ENCODE measurements around the gene CPT2.

Gene CPT2

DNA sequence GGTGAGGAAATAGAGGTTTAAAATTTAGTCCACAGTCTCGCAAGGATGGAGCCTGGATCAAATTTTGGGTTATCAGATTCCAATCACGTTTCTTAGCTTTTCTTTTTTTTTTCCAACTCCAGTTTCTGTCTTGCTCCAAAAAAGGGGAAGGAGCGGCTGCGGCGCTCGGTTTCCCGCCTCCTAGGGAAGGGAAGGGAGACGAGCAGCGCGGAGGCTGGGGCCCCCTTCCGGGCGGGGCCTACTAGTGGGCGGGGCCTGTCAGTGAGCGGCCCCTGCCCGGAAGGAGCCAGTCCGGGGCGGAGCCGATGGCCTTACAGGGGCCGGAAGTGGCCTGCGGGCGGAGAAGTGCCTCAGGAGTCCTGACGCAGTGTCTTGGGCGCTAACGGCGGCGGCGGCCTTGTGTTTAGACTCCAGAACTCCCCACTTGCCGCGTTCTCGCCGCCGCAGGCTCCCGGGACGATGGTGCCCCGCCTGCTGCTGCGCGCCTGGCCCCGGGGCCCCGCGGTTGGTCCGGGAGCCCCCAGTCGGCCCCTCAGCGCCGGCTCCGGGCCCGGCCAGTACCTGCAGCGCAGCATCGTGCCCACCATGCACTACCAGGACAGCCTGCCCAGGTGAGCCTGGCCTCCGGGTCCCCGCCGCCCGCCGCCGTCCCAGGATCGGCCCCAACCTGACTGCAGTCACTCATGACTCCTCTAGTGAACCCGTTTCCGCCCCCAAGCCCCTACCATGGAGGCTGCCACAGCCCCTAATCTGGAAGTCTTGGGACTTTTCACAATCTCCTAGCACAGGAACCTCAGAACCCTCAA is at the start of gene CPT2:
Gene CPT2, plus strand, starts transcription at position 340 of the 806 bp plus-strand sequence. Its CDS starts 120 bp downstream, at position 460.
- Histone ChIP-seq H3K9me3 (ENCODE audit: control insufficient read depth, insufficient read depth, low read length) (no peaks in the 10 kb centered on the region), H3K27me3 (ENCODE audit: control insufficient read depth, insufficient read depth, low read length) (peaks cover 14% of the 10 kb centered on the region), H3K36me3 (ENCODE audit: control insufficient read depth, insufficient read depth, low read length) (no peaks in the 10 kb centered on the region), H3K4me3 (ENCODE audit: low read depth, low read length) (peak within 1 kb of the TSS; percentile 92), H3K9ac (ENCODE audit: low read depth, low read length) (peak within 1 kb of the TSS; percentile 82), H3K4me1 (ENCODE audit: control insufficient read depth, insufficient read depth, low read length) (peaks cover 13% of the 10 kb centered on the region)

- H3K27me3 ChIP-seq (ENCODE audit: control insufficient read depth, insufficient read depth, low read length) = no peaks in the 10 kb centered on the region
- no peak overlapping the region for H3K4me3 ChIP-seq (ENCODE audit: low read depth, low read length)
- no peaks in the 10 kb centered on the region for H3K36me3 ChIP-seq (ENCODE audit: control insufficient read depth, insufficient read depth, low read length)
- H3K4me1 ChIP-seq (ENCODE audit: control insufficient read depth, insufficient read depth, low read length) = no peaks in the 10 kb centered on the region
- H3K9me3 ChIP-seq (ENCODE audit: control insufficient read depth, insufficient read depth, low read length) = no peaks in the 10 kb centered on the region
- H3K9ac ChIP-seq (ENCODE audit: low read depth, low read length) = no peak overlapping the region
Measured at GRCh38 chr1:53147174-53147573, 49.5 kb upstream of the CPT2 start.

DNA sequence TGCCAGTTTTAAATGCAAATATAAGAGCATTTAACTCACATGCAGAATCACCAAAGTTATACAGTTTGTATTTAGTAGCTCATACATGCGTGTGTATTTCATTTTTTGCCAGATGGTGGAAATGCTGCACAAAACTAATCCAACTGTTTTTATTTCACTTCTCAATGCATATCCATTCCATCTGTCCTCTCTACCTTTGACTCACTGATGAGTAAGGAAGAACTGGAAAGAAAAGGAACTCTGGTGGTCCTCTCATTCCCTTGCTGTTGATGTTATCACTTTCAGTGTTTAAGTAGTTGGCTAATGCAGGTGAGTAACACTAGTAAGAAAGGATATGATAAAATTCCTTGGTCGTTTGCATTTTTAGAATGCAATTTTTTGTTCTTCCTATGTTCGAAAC is 48.5 kb upstream of the CPT2 start:
- Histone ChIP-seq H3K9ac (ENCODE audit: low read depth, low read length) (no peak overlapping the region), H3K4me1 (ENCODE audit: control insufficient read depth, insufficient read depth, low read length) (no peaks in the 10 kb centered on the region)

GRCh38 chr1:53153752-53154151 is 42.9 kb upstream of the CPT2 start:
- H3K36me3 ChIP-seq (ENCODE audit: control insufficient read depth, insufficient read depth, low read length) = no peaks in the 10 kb centered on the region
- no peaks in the 10 kb centered on the region for H3K9me3 ChIP-seq (ENCODE audit: control insufficient read depth, insufficient read depth, low read length)
- no peaks in the 10 kb centered on the region for H3K27me3 ChIP-seq (ENCODE audit: control insufficient read depth, insufficient read depth, low read length)
- H3K9ac ChIP-seq (ENCODE audit: low read depth, low read length) = no peak overlapping the region
- no peak overlapping the region for H3K4me3 ChIP-seq (ENCODE audit: low read depth, low read length)
- H3K4me1 ChIP-seq (ENCODE audit: control insufficient read depth, insufficient read depth, low read length) = no peaks in the 10 kb centered on the region

More for the DNA sequence above, 48.5 kb upstream of the CPT2 start:
- Histone ChIP-seq H3K36me3 (ENCODE audit: control insufficient read depth, insufficient read depth, low read length) (no peaks in the 10 kb centered on the region), H3K4me3 (ENCODE audit: low read depth, low read length) (no peak overlapping the region), H3K9me3 (ENCODE audit: control insufficient read depth, insufficient read depth, low read length) (no peaks in the 10 kb centered on the region), H3K27me3 (ENCODE audit: control insufficient read depth, insufficient read depth, low read length) (no peaks in the 10 kb centered on the region)

GRCh38 chr1:53154859-53155438 is 41.7 kb upstream of the CPT2 start:
- no peaks in the 10 kb centered on the region for H3K36me3 ChIP-seq (ENCODE audit: control insufficient read depth, insufficient read depth, low read length)
- H3K4me1 ChIP-seq (ENCODE audit: control insufficient read depth, insufficient read depth, low read length) = no peaks in the 10 kb centered on the region
- H3K4me3 ChIP-seq (ENCODE audit: low read depth, low read length) = no peak overlapping the region
- H3K9me3 ChIP-seq (ENCODE audit: control insufficient read depth, insufficient read depth, low read length) = no peaks in the 10 kb centered on the region
- H3K27me3 ChIP-seq (ENCODE audit: control insufficient read depth, insufficient read depth, low read length) = no peaks in the 10 kb centered on the region
- H3K9ac ChIP-seq (ENCODE audit: low read depth, low read length) = no peak overlapping the region

GRCh38 chr1:53155534-53155933 is 41.1 kb upstream of the CPT2 start:
- no peaks in the 10 kb centered on the region for H3K9me3 ChIP-seq (ENCODE audit: control insufficient read depth, insufficient read depth, low read length)
- H3K4me1 ChIP-seq (ENCODE audit: control insufficient read depth, insufficient read depth, low read length) = no peaks in the 10 kb centered on the region
- no peak overlapping the region for H3K9ac ChIP-seq (ENCODE audit: low read depth, low read length)
- H3K27me3 ChIP-seq (ENCODE audit: control insufficient read depth, insufficient read depth, low read length) = no peaks in the 10 kb centered on the region
- H3K4me3 ChIP-seq (ENCODE audit: low read depth, low read length) = no peak overlapping the region
- no peaks in the 10 kb centered on the region for H3K36me3 ChIP-seq (ENCODE audit: control insufficient read depth, insufficient read depth, low read length)

DNA sequence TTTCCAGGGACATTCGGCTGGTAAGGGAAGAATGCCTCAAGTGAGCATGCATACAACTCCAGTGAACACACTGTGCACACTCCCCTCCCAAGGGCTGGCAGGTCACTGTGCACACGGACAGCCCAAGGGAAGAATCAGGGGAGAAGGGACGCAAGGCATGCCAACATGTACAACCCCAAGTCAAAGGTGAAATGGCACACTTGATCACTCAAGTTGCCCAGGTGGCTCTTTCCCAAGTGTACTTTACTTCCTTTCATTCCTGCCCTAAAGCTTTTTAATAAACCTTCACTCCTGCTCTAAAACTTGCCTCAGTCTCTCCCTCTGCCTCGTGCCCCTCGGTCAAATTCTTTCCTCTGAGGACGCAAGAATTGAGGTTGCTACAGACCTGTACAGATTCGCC is 40.7 kb upstream of the CPT2 start:
- H3K27me3 ChIP-seq (ENCODE audit: control insufficient read depth, insufficient read depth, low read length) = no peaks in the 10 kb centered on the region
- no peaks in the 10 kb centered on the region for H3K36me3 ChIP-seq (ENCODE audit: control insufficient read depth, insufficient read depth, low read length)
- H3K4me3 ChIP-seq (ENCODE audit: low read depth, low read length) = no peak overlapping the region
- no peaks in the 10 kb centered on the region for H3K9me3 ChIP-seq (ENCODE audit: control insufficient read depth, insufficient read depth, low read length)
- no peaks in the 10 kb centered on the region for H3K4me1 ChIP-seq (ENCODE audit: control insufficient read depth, insufficient read depth, low read length)
- H3K9ac ChIP-seq (ENCODE audit: low read depth, low read length) = no peak overlapping the region

DNA sequence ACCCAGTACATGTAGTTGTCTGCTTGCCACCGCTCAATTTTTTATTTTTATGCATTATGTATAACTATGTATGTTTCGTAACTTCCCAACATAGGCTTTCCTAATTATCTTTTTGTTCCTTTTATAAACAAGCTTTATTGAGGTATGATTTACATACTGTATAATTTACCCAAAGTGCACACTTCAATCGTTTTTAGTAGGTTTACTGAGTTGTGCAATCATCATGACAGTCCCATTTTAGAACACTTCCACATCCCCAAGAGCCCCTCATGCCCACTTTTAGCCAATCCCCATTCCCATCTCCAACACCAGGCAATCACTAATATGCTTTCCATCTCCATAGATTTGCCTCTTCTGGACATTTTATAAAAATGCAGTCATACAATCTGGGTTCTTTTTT is 39.8 kb upstream of the CPT2 start:
- no peak overlapping the region for H3K4me3 ChIP-seq (ENCODE audit: low read depth, low read length)
- no peaks in the 10 kb centered on the region for H3K27me3 ChIP-seq (ENCODE audit: control insufficient read depth, insufficient read depth, low read length)
- H3K4me1 ChIP-seq (ENCODE audit: control insufficient read depth, insufficient read depth, low read length) = no peaks in the 10 kb centered on the region
- no peaks in the 10 kb centered on the region for H3K9me3 ChIP-seq (ENCODE audit: control insufficient read depth, insufficient read depth, low read length)
- H3K36me3 ChIP-seq (ENCODE audit: control insufficient read depth, insufficient read depth, low read length) = no peaks in the 10 kb centered on the region
- H3K9ac ChIP-seq (ENCODE audit: low read depth, low read length) = no peak overlapping the region

DNA sequence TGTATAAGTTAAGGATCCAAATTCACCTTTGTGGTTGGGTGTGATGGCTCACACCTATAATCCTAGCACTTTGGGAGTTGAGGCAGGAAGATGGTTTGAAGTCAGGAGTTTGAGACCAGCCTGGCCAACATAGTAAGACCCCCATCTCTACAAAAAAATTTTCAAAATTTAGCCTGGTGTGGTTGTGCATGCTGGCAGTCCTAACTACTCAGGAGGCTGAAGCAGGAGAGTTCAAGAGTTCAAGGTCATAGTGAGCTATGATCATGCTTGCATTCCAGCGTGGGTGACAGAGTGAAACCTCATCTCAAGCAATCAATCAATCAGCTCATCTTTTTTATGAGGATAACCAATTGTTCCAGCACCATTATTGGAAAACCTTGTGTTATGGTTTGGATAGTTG is 37.7 kb upstream of the CPT2 start:
- no peaks in the 10 kb centered on the region for H3K9me3 ChIP-seq (ENCODE audit: control insufficient read depth, insufficient read depth, low read length)
- no peak overlapping the region for H3K4me3 ChIP-seq (ENCODE audit: low read depth, low read length)
- no peaks in the 10 kb centered on the region for H3K27me3 ChIP-seq (ENCODE audit: control insufficient read depth, insufficient read depth, low read length)
- peaks cover 5% of the 10 kb centered on the region for H3K4me1 ChIP-seq (ENCODE audit: control insufficient read depth, insufficient read depth, low read length)
- no peak overlapping the region for H3K9ac ChIP-seq (ENCODE audit: low read depth, low read length)
- no peaks in the 10 kb centered on the region for H3K36me3 ChIP-seq (ENCODE audit: control insufficient read depth, insufficient read depth, low read length)

- H3K9ac ChIP-seq (ENCODE audit: low read depth, low read length) = no peak overlapping the region
- H3K9me3 ChIP-seq (ENCODE audit: control insufficient read depth, insufficient read depth, low read length) = no peaks in the 10 kb centered on the region
- H3K4me1 ChIP-seq (ENCODE audit: control insufficient read depth, insufficient read depth, low read length) = peaks cover 5% of the 10 kb centered on the region
- H3K36me3 ChIP-seq (ENCODE audit: control insufficient read depth, insufficient read depth, low read length) = no peaks in the 10 kb centered on the region
- H3K4me3 ChIP-seq (ENCODE audit: low read depth, low read length) = no peak overlapping the region
- H3K27me3 ChIP-seq (ENCODE audit: control insufficient read depth, insufficient read depth, low read length) = no peaks in the 10 kb centered on the region
Measured at GRCh38 chr1:53160924-53161378, 35.7 kb upstream of the CPT2 start.

DNA sequence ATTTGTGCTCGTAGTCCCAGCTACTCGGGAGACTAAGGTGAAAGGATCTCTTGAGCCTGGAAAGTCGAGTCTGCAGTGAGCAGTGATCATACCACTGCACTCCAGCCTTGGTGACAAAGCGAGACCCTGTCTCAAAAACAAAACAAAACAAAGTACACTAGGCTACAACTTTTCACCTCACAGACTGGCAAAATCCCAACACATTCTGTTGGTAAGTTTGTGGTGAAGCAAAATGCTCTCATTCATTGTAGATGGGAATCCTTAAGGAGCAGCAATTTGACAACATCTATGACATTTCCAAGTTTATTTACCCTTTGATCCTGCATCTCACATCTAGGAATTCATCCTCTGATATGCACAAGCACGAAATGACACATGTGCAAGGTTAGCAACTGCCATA is 34.0 kb upstream of the CPT2 start:
- no peak overlapping the region for H3K4me3 ChIP-seq (ENCODE audit: low read depth, low read length)

GRCh38 chr1:53163291-53163768 is 33.3 kb upstream of the CPT2 start:
- Histone ChIP-seq H3K4me3 (ENCODE audit: low read depth, low read length) (no peak overlapping the region), H3K9me3 (ENCODE audit: control insufficient read depth, insufficient read depth, low read length) (no peaks in the 10 kb centered on the region), H3K9ac (ENCODE audit: low read depth, low read length) (no peak overlapping the region), H3K4me1 (ENCODE audit: control insufficient read depth, insufficient read depth, low read length) (peaks cover 5% of the 10 kb centered on the region), H3K27me3 (ENCODE audit: control insufficient read depth, insufficient read depth, low read length) (no peaks in the 10 kb centered on the region), H3K36me3 (ENCODE audit: control insufficient read depth, insufficient read depth, low read length) (no peaks in the 10 kb centered on the region)

More for the DNA sequence above, 34.0 kb upstream of the CPT2 start:
- Histone ChIP-seq H3K9ac (ENCODE audit: low read depth, low read length) (no peak overlapping the region), H3K36me3 (ENCODE audit: control insufficient read depth, insufficient read depth, low read length) (no peaks in the 10 kb centered on the region), H3K9me3 (ENCODE audit: control insufficient read depth, insufficient read depth, low read length) (no peaks in the 10 kb centered on the region), H3K4me1 (ENCODE audit: control insufficient read depth, insufficient read depth, low read length) (peaks cover 5% of the 10 kb centered on the region), H3K27me3 (ENCODE audit: control insufficient read depth, insufficient read depth, low read length) (no peaks in the 10 kb centered on the region)
